Gastrocnemius medialis (tissue), 4 donors: ENCODE measurements around the gene OR2T12.

ENCODE experiments used
- CTCF ChIP-seq, 5 experiments: fragments of 450-650 bp in 3 of 5; fragments of 200-600 bp in 2 of 5; sonication (generic) in 2 of 5; IDR thresholded peaks in 4 of 5; conservative IDR thresholded peaks in 1 of 5; 1 replicate in 4 of 5; 2 replicates in 1 of 5; pipeline ENCODE4 v1.5.1; 2016 to 2019; ENCODE audit warnings: antibody characterized with exemption in 5 of 5, mild to moderate bottlenecking in 3 of 5, moderate library complexity in 3 of 5
- POLR2A ChIP-seq, 2 donors: fragments of 450-650 bp; IDR thresholded peaks; one replicate each; pipeline ENCODE4 v1.6.1; 2017; ENCODE audit warnings: antibody characterized with exemption in 2 of 2, mild to moderate bottlenecking in 2 of 2, moderate library complexity in 2 of 2

GRCh38 chr1:248303324-248303723 lies at the start of gene OR2T12:
- TF ChIP-seq CTCF (IDR thresholded peaks at IDR 0.05 in 4 of 5, conservative IDR thresholded peaks at IDR 0.05 in 1 of 5) (no peak), POLR2A (IDR thresholded peaks at IDR 0.05) (no peak)
